HUDEP-2 (cell line): ENCODE measurements around the gene DEFB127.
A peak's percentile ranks its signal among the peaks of the same experiment; 100 is the strongest.
"Not testable (repeated sequence)": the region's sequence is repeated elsewhere in the genome, so short reads cannot be mapped to it uniquely, and the experiment has no call there.

Experiments used
- DNase-seq, 76 experiments: peaks; one replicate each; lab custom pipeline; 2025; ENCODE audit not compliant: unreplicated experiment in 76 of 76; lab: John Stamatoyannopoulos, UW

DEFB127 gene

DNA sequence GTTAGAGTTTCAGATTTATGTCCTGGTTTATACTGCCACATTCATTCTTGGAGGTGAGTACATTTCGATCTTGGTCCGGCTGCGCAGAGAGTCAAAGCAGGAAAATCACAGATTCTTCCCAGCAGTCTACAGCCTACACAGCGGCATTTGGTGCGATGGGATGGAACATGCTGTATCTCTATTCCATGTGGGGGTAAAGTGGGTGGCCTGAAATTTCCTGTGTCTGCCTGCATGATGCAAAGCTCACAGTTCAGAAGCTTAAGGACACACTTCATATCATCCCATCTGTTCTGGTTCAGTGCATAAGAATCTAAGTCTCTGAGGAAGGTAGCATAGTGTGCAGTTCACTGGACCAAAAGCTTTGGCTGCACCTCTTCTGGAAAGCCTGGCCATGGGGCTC, at the start of gene DEFB127:
TSS of gene DEFB127 (plus strand) at position 301 of the 400 bp plus-strand sequence. CDS start at position 392, 91 bp downstream.
- DNase-seq: no peak

DNA sequence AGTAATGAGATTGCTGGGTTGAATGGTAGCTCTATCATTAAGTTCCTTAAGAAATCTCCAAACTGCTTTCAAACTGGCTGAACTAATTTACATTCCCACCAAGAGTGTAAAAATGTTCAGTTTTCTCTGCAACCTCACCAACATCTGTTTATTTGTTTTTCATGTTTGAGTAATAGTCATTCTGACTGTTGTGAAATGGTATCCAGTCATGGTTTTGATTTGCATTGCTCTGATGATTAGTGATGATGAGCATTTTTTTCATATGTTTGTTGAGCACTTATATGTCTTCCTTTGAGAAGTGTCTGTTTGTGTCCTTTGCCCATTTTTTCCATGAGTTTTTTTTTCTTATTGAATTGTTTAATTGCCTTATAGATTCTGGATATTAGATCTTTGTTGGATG, 44.9 kb upstream of the DEFB127 start:
- no peak for DNase-seq

GRCh38 chr20:117518-117917, 39.7 kb upstream of the DEFB127 start:
- DNase-seq: no peak

DNA sequence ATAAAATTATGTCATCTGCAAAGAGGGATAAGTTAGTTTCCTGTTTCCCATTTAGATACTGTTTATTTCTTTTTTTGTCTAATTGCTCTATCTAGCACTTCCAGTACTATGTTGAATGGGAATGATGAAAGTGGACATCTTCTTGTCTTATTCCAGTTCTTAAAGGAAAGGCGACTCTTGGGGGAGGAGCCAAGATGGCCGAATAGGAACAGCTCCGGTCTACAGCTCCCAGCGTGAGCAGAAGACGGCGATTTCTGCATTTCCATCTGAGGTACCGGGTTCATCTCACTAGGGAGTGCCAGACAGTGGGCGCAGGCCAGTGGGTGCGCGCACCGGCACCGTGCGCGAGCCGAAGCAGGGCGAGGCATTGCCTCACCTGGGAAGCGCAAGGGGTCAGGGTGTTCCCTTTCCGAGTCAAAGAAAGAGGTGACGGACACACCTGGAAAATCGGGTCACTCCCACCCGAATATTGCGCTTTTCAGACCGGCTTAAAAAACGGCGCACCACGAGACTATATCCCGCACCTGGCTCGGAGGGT, 27.4 kb upstream of the DEFB127 start:
- not testable (repeated sequence) for DNase-seq

DNA sequence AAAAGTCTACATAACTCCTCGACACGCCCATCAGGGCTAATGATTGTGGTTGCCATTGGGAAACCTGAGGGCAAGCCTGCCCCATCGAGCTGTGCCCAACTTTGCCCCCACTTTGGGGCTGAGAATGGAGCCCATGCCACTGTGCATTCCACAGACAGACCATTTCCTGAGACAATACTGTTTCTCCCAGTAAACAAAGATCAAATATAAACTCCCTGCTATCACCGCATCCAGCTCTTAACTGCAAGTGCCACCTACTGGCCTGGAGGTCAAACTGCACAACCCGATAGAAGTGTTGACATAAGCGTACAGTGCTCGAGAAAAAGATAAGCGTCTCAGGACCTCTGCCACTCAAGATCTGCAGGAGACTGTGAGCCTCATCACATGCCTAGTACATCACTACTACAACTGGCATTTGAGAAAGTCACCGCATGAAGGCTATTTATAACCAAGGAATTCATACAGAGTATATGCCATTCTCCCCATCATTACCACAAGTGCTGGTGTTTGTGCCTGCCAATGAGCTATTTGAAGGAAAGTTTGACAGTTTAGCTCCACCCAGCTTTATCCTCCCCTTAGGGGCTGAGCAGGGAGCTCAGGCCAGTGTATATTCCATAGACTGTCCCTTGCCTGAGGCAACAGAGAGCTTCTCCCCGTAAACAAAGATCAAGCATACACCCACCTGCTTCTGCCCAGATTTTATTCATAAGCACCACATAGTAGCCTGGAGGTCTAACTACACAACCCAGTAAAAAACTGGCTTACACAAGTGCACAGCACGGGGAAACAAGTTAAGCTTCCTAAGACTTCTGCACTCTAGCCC, 19.4 kb upstream of the DEFB127 start:
- DNase-seq: peak in 17 of 76 experiments; percentile 0 to 38 (median 3)

DNA sequence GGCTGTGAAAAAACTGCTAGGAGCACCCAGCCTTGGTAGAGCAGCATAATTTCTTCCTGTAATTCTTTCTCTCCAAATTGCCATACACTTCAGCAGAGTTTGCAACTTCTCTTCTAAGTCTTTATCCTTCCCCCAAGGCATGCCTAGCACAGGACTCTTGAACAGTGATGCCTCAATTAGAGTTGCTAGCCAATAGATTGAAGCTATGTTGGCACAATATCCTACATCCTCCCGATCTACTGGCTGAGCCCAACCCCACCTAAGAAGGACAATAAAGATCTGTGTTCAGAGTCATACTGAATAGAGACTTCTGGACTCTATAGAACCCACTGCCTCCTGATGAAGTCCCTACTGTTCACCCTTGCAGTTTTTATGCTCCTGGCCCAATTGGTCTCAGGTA, 15.0 kb upstream of the DEFB127 start, which contains the start of gene DEFB126:
TSS of gene DEFB126 (plus strand) at position 301 of the 400 bp plus-strand sequence. CDS start at position 340, 39 bp downstream.
- DNase-seq: no peak

- DNase-seq: no peak
Measured at GRCh38 chr20:145877-146276, 11.4 kb upstream of the DEFB127 start.

DNA sequence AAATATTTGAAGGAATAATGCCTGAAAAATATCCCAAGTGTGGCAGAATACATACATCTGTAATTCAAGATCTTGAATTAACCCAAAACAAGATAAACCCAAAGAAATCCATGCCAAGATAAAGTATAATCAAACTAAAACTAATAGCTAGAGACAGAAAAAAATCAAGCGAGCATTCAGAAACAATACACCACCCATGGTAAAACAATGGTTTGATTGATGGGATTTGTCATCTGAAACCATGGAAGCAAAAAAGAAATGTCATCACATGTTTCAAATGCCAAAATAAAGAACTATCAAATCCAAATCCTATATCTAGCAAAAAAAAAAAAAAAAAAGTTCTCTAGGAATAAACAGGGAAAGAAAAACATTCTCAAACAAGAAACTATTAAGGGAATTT, 5.1 kb upstream of the DEFB127 start:
- DNase-seq: no peak

GRCh38 chr20:164618-165017, 7.4 kb downstream of the DEFB127 start:
- DNase-seq: no peak

GRCh38 chr20:168876-169275, 11.6 kb downstream of the DEFB127 start:
- DNase-seq: no peak

DNA sequence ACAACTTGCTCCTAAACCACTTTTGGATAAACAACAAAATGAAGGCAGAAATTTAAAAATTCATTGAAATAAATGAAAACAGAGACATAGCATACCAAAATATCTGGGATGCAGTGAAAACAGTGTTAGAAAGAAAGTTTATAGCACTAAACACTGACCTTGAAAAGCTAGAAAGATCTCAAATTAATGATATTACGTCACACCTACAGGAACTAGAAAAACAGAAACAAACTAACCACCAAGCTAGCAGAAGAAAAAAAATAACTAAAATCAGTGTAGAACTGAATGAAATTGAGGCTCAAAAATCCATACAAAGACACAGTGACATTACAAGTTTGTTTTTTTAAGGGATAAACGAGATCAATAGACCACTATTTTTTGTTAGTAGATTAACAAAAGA, 27.0 kb downstream of the DEFB127 start:
- DNase-seq: no peak

DNA sequence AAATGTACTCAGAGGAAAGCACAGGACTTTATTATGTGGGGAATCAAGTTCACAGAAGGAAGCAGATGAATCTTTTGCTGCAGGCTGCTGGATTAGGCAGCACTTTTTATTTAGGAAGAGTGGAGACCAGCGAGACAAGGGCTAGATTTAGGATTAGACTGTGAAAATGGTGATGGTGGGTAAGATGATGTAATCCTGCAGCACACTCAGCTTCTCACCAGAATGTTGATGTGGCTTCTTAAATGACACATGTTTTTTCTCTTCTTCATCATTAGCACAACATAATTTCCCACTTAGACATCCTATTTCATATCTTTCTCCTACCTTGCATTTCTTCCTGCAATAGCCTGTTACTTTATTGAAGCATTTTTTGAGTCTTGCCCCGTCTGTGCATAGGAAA, 30.5 kb downstream of the DEFB127 start:
- DNase-seq: no peak

- no peak for DNase-seq
Measured at GRCh38 chr20:189611-190010, 32.4 kb downstream of the DEFB127 start, which contains the start of gene DEFB128. Gene DEFB128 (minus strand): TSS chr20:189711. CDS start chr20:189623, 88 bp downstream.

DNA sequence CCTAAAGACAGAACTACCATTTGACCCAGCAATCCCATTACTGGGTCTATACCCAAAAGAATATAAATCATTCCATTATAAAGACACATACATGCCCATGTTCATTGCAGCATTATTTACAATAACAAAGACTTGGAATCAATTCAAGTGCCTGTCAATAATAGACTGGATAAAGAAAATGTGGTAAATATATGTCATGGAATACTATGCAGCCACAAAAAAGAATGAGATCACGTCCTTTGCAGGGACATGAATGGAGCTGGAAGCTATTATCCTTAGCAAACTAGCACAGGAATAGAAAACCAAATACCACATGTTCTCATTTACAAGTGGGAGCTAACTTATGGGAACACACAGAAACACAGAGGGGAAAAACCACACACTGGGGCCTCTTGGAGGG, 41.0 kb downstream of the DEFB127 start:
- no peak for DNase-seq

GRCh38 chr20:199996-200395, 42.7 kb downstream of the DEFB127 start:
- no peak for DNase-seq

DNA sequence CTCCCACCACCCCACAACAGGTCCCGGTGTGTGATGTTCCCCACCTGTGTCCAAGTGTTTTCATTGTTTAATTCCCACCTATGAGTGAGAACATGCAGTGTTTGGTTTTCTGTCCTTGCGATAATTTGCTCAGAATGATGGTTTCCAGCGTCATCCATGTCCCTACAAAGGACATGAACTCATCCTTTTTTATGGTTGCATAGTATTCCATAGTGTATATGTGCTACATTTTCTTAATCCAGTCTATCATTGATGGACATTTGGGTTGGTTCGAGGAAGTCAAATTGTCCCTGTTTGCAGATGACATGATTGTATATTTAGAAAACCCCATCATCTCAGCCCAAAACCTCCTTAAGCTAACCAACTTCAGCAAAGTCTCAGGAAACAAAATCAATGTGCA, 46.4 kb downstream of the DEFB127 start:
- DNase-seq: not testable (repeated sequence)
